ENCODE results near the gene CTAG2. TPM values are rescaled to one million over a fixed set of nuclear protein-coding genes. Genes with fewer than 3 reads are reported as not detected.
"Not testable (repeated sequence)": the region's sequence is repeated elsewhere in the genome, so short reads cannot be mapped to it uniquely, and the experiment has no call there.

Gene CTAG2
- total RNA-seq, 1 experiment from 2014 or later = 15.5 TPM

DNA sequence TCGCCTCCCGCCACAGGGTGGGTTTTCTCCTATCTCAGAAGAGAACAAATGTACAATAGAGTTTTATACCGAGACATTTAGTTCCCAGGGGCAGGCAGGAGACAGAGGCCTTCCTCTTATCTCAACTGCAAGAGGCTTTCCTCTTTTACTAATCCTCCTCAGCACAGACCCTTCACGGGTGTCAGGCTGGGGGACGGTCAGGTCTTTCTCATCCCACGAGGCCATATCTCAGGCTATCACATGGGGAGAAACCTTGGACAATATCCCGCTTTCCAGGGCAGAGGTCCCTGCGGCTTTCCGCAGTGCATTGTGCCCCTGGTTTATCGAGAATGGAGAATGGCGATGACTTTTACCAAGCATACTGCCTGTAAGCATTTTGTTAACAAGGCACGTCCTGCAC is 44.6 kb downstream of the CTAG2 start:
- not testable (repeated sequence) for H3K4me2 ChIP-seq (ENCODE audit: low read depth, low read length, poor library complexity, severe bottlenecking); H3K9ac ChIP-seq (ENCODE audit: low read length); H4K20me1 ChIP-seq (ENCODE audit: insufficient read depth, low read depth, low read length); H3K9me2 ChIP-seq (replicated peaks; ENCODE audit: insufficient read depth, low read length); H3K9me3 ChIP-seq (ENCODE audit: low read length); H3K27me3 ChIP-seq (ENCODE audit: low read length); H3K4me3 ChIP-seq (ENCODE audit: low read length); H3K36me3 ChIP-seq (ENCODE audit: insufficient read depth, low read length); H3K27ac ChIP-seq (ENCODE audit: low read length); DNase-seq; H3K79me2 ChIP-seq (ENCODE audit: low read length); H2AFZ ChIP-seq (ENCODE audit: low read length); H3K4me1 ChIP-seq (ENCODE audit: low read length)

DNA sequence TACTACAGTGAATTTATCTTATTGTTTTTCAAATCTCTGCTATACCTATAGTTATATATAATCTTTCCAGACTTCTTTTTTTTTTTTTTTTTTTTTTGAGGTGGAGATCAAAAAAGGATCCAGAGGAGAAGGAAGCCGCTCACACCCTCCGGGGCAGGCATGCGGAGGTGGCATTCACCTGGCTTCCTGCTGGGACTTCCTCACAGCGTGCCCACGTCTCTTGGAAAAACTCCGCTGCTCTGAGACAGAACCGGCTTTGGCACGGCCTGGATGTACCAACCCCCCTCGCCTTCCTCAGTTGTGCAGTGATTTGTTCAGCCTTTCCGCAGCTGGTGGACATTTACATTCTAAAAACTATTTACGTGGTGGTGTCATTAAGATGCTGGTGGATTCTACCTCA is 45.4 kb downstream of the CTAG2 start:
- not testable (repeated sequence) for H3K4me3 ChIP-seq (ENCODE audit: low read length); H3K36me3 ChIP-seq (ENCODE audit: insufficient read depth, low read length); H3K4me2 ChIP-seq (ENCODE audit: low read depth, low read length, poor library complexity, severe bottlenecking); H3K27ac ChIP-seq (ENCODE audit: low read length); H3K9me3 ChIP-seq (ENCODE audit: low read length); H3K4me1 ChIP-seq (ENCODE audit: low read length); H3K9me2 ChIP-seq (replicated peaks; ENCODE audit: insufficient read depth, low read length); H2AFZ ChIP-seq (ENCODE audit: low read length); H3K9ac ChIP-seq (ENCODE audit: low read length); H3K79me2 ChIP-seq (ENCODE audit: low read length); H4K20me1 ChIP-seq (ENCODE audit: insufficient read depth, low read depth, low read length); H3K27me3 ChIP-seq (ENCODE audit: low read length)
- DNase-seq = peak; percentile 27

DNA sequence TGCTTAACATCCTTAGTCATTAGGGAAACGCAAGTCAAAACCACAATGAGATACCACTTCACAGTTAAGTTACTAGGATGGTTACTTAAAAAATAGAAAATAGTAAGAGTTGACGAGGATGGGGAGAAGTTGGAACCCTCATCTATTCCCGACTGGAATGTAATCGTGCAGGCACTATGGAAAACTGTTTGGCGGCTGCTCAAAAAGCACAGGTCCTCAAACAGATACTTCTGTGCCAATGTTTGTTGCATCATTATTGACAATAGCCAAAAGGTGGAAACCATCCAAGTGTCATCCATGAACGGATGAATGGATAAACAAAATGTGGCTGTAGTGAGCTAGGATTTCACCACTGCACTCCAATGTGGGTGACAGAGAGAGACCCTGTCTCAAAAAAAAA is 46.0 kb downstream of the CTAG2 start:
- Histone ChIP-seq H3K4me1 (ENCODE audit: low read length) (no peaks in the 10 kb centered on the region), H3K9me3 (ENCODE audit: low read length) (no peaks in the 10 kb centered on the region), H3K36me3 (ENCODE audit: insufficient read depth, low read length) (no peaks in the 10 kb centered on the region), H3K4me2 (ENCODE audit: low read depth, low read length, poor library complexity, severe bottlenecking) (no peak overlapping the region), H3K4me3 (ENCODE audit: low read length) (no peak overlapping the region), H3K9me2 (replicated peaks; ENCODE audit: insufficient read depth, low read length) (no peaks in the 10 kb centered on the region), H3K27me3 (ENCODE audit: low read length) (no peaks in the 10 kb centered on the region), H3K79me2 (ENCODE audit: low read length) (no peaks in the 10 kb centered on the region), H3K27ac (ENCODE audit: low read length) (no peak overlapping the region), H4K20me1 (ENCODE audit: insufficient read depth, low read depth, low read length) (no peaks in the 10 kb centered on the region), H2AFZ (ENCODE audit: low read length) (no peak overlapping the region), H3K9ac (ENCODE audit: low read length) (no peak overlapping the region)
- no peak for DNase-seq

DNA sequence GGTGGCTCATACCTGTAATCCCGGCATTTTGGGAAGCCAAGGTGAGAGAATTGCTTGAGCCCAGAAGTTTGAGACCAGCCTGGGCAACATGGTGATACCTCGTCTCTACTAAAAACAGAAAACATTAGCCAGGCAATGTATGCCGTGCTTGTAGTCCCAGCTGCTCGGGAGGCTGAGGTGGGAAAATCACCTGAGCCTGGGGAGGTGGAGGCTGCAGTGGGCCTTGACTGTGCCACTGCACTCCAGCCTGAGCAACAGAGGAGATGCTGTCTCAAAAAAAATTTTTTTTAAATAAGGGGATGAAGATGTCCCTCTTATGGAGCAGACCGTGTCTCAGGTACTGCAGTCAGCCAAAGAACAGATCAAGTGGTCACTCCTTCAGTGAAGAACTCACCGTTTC is 47.8 kb downstream of the CTAG2 start:
- Histone ChIP-seq H2AFZ (ENCODE audit: low read length) (no peak overlapping the region), H4K20me1 (ENCODE audit: insufficient read depth, low read depth, low read length) (no peaks in the 10 kb centered on the region), H3K9me3 (ENCODE audit: low read length) (no peaks in the 10 kb centered on the region), H3K9me2 (replicated peaks; ENCODE audit: insufficient read depth, low read length) (no peaks in the 10 kb centered on the region), H3K9ac (ENCODE audit: low read length) (no peak overlapping the region), H3K79me2 (ENCODE audit: low read length) (no peaks in the 10 kb centered on the region), H3K4me1 (ENCODE audit: low read length) (no peaks in the 10 kb centered on the region), H3K36me3 (ENCODE audit: insufficient read depth, low read length) (no peaks in the 10 kb centered on the region), H3K27ac (ENCODE audit: low read length) (no peak overlapping the region), H3K27me3 (ENCODE audit: low read length) (no peaks in the 10 kb centered on the region), H3K4me3 (ENCODE audit: low read length) (no peak overlapping the region), H3K4me2 (ENCODE audit: low read depth, low read length, poor library complexity, severe bottlenecking) (no peak overlapping the region)
- peak; percentile 39 for DNase-seq

DNA sequence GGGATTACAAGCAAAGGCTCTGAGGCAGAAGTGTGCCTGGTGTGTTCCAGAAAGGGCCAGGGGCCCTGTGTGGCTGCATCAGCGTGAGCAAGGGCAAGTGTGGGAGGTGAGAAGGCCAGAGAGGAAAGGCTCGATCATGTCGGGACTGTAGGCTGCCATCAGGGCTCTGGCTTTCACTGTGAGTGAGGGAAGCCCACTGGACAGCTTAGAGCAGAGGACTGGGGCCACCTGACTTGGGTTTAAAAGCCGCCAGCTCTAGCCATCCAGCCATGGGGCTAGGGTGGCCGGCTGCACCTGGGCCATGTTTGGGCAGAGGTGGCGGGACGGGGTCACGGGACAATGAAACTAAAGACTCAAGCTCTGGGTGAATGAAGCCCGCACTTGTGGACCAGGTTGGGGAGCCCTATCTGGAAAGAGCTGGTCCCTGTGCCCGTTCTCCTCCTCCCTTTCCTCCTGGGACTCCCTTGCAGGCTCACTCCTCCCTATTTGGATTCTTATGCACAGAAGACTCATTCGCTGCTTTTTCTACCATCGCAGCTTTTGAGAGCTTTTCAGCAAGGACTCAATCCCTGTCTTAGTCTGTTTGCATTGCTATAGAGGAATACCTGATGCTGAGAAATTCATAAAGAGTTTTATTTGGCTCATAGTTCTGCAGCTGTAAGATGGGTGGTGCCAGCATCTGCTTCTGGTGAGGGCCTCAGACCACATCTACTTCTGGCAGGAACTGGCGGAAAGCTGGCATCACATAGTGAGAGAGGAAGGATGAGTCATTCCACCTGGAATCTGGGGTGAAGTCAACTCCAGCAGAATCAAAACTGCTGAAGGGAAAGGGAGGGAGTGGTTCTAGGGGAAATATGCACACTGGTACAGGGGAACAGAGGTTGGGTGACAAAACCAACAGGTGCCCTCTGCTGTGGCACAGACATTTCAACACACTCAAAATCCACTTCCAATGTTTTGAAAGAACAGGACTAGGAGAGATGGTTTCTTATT is 49.6 kb downstream of the CTAG2 start:
- no peak overlapping the region for H3K27ac ChIP-seq (ENCODE audit: low read length)
- DNase-seq = peak; percentile 11
- no peaks in the 10 kb centered on the region for H3K9me3 ChIP-seq (ENCODE audit: low read length)
- no peak overlapping the region for H3K4me2 ChIP-seq (ENCODE audit: low read depth, low read length, poor library complexity, severe bottlenecking)
- no peaks in the 10 kb centered on the region for H3K4me1 ChIP-seq (ENCODE audit: low read length)
- no peak overlapping the region for H2AFZ ChIP-seq (ENCODE audit: low read length)
- no peaks in the 10 kb centered on the region for H3K36me3 ChIP-seq (ENCODE audit: insufficient read depth, low read length)
- H3K79me2 ChIP-seq (ENCODE audit: low read length) = no peaks in the 10 kb centered on the region
- no peaks in the 10 kb centered on the region for H3K9me2 ChIP-seq (replicated peaks; ENCODE audit: insufficient read depth, low read length)
- no peak overlapping the region for H3K4me3 ChIP-seq (ENCODE audit: low read length)
- no peak overlapping the region for H3K9ac ChIP-seq (ENCODE audit: low read length)
- H4K20me1 ChIP-seq (ENCODE audit: insufficient read depth, low read depth, low read length) = no peaks in the 10 kb centered on the region
- no peaks in the 10 kb centered on the region for H3K27me3 ChIP-seq (ENCODE audit: low read length)

DNA sequence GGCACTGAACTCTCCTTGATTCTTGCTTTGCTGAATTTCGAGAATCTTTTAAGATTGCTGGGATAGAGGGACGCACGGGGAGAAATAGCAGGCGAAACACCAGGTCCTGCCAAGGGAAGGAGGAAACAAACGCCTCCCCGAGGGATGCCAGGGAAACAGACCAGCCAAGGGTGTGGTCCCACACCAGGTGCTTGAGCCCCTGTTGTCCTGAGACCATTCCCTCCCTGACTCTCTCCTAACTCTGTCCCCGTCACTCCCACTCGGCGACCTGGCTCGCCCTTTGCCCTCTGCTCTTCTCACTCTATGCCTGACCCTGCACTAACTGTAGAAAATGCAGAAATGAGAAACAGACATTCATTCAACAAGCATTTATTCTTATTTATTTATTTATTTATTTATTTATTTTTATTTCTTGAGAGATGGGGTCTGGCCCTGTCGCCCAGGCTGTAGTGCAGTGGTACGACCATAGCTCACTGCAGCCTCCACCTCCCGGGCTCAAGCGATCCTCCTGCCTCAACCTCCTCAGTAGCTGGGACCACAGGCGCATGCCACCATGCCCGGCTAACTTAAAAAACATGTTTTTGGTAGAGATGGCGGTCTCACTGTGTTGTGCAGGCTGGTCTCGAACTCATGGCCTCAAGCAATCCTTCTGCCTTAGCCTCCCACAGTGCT is 50.5 kb downstream of the CTAG2 start:
- H3K9ac ChIP-seq (ENCODE audit: low read length) = no peak overlapping the region
- H3K4me2 ChIP-seq (ENCODE audit: low read depth, low read length, poor library complexity, severe bottlenecking) = no peak overlapping the region

DNA sequence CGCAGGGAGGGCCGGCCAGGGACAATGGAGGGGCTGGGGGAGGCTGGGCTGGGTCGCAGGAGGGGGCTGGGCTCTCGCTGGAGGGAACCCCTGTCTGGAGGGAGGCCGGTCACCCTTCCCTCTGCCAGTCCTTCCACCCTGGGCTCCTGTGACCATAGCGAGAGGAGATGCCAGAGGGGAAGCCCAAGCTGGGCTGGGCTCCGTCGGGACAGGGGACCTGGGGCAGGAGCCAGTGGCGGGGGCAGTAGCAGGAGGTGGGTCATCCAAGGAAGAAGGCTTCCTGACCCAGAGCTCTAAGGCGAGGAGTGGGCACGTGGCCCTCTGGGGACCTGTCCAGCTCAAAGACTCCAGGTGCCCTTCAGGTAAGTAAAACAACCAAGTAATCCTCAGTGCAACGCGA is 51.2 kb downstream of the CTAG2 start:
- Histone ChIP-seq H3K4me1 (ENCODE audit: low read length) (no peaks in the 10 kb centered on the region), H3K79me2 (ENCODE audit: low read length) (no peaks in the 10 kb centered on the region), H2AFZ (ENCODE audit: low read length) (no peak overlapping the region), H3K27ac (ENCODE audit: low read length) (no peak overlapping the region), H3K4me2 (ENCODE audit: low read depth, low read length, poor library complexity, severe bottlenecking) (no peak overlapping the region), H3K36me3 (ENCODE audit: insufficient read depth, low read length) (no peaks in the 10 kb centered on the region), H3K4me3 (ENCODE audit: low read length) (no peak overlapping the region), H3K9ac (ENCODE audit: low read length) (no peak overlapping the region), H4K20me1 (ENCODE audit: insufficient read depth, low read depth, low read length) (no peaks in the 10 kb centered on the region), H3K9me3 (ENCODE audit: low read length) (no peaks in the 10 kb centered on the region), H3K9me2 (replicated peaks; ENCODE audit: insufficient read depth, low read length) (no peaks in the 10 kb centered on the region), H3K27me3 (ENCODE audit: low read length) (no peaks in the 10 kb centered on the region)
- no peak for DNase-seq

More for the DNA sequence above, 50.5 kb downstream of the CTAG2 start:
- H3K9me3 ChIP-seq (ENCODE audit: low read length) = no peaks in the 10 kb centered on the region
- H3K9me2 ChIP-seq (replicated peaks; ENCODE audit: insufficient read depth, low read length) = no peaks in the 10 kb centered on the region
- no peak overlapping the region for H3K4me3 ChIP-seq (ENCODE audit: low read length)
- no peaks in the 10 kb centered on the region for H3K4me1 ChIP-seq (ENCODE audit: low read length)
- H3K36me3 ChIP-seq (ENCODE audit: insufficient read depth, low read length) = no peaks in the 10 kb centered on the region
- DNase-seq = peak; percentile 15
- H4K20me1 ChIP-seq (ENCODE audit: insufficient read depth, low read depth, low read length) = no peaks in the 10 kb centered on the region
- H2AFZ ChIP-seq (ENCODE audit: low read length) = no peak overlapping the region
- no peaks in the 10 kb centered on the region for H3K79me2 ChIP-seq (ENCODE audit: low read length)
- H3K27me3 ChIP-seq (ENCODE audit: low read length) = no peaks in the 10 kb centered on the region
- no peak overlapping the region for H3K27ac ChIP-seq (ENCODE audit: low read length)

Measured in Karpas-422 (cell line).